Activated naive CD4-positive, alpha-beta T cell treated with Interleukin-2 at 50 U/mL for 16 hours (primary cell): ENCODE results near the gene MEIS1.
"Not testable (repeated sequence)": the region's sequence is repeated elsewhere in the genome, so short reads cannot be mapped to it uniquely, and the experiment has no call there.

Source experiments
- DNase-seq: peaks from one replicate; pipeline ENCODE4 v3.0.0-alpha.2; 2020

The MEIS1 gene

DNA sequence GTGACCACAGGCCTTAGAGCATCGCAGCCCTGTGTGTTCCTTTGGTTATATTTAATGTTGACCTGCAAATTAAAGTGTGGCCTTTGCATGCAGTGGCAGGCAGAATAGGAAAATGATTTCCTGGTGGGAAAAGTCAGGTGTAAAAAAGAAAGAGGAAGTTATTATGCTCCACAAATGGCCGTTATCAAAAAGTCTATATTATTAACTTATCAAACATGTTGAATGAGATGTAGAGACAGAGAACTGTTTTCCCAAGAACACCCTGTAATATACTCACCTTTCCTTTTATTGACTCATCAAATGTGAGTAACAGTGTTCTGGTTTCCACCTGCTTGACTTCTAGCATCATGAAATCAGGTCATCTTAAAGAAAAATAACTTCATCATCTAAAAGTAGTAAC lies 35.3 kb downstream of the MEIS1 start:
- DNase-seq = no peak

DNA sequence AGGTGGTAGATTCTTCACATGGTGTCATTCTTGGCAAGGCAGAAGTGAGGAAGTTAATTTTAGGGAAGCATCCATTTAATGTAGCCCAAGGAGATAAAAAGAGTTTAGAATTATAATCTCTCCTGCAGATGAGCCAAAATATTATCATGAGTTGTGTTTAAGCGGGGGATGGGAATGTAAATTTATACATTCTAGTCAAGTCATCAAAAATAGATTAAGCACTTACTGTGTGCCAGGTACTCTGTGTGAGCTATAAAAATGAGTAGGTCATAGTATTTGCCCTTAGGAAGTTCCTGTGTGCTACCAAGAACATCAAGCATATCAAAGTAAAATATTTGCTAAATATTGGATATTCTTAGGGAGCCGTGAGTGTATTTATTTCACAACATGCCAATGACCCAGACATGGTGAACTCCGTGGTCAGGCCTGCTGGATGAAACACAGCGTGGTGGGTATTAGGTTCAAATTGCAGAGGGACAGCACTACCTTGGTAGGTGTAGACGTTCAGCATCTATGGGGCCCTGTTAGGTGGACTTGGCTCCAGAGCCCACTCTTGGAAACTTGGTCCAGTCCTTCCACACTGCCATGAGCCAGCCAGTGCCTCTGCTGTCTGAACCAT lies 37.4 kb downstream of the MEIS1 start:
- no peak for DNase-seq

DNA sequence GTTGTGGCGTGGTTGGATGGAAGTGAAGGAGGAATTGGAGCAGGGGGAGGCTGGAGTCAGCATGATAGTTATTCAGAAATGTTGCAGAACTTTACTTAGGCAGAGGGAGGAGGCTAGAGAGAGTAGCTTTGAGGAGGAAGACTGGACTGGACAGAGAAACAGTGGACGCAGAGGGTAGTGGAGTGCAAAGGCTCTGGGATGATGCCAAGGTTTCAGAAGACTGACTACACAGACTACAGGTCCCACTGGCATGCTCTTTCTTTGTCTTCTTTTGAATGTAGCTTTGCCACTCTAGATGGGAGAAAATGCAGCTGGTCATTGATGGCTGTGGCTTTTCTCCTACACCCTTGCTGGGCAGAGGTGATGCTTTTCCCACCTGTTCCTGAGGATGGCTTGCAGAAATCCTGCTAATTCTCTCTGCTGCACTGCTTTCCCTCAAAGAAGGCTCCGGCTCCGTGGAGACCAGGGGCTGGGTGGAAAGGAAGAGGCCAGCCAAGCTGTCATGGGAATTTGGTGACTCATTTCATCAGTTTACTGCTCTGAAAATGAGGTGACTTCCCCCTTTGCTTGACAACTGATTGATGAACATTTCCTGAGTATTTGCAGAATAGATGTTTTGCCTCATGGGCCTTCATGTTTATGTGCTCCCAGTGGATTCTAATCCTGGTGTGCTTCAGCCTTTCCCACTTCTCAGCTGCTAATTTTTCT lies 42.4 kb downstream of the MEIS1 start:
- DNase-seq = no peak

DNA sequence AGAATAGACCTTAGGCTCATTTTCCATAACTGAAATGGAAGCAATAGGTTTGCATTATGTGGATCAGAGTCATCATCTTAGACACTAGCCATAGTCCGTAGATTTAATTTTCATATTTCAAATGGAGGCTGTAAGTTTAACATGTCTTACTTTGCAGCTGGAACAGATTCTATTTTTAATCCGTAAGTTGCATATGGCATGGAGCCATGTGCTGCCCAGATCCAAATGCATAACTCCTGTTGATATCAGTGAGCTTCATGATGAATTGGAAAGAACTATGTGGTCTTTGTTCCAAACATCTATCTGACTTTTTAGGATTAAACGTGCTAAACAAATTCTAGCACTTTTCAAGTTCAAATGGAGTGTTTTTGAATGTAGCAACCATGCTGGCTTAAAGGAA lies 43.4 kb downstream of the MEIS1 start:
- no peak for DNase-seq

DNA sequence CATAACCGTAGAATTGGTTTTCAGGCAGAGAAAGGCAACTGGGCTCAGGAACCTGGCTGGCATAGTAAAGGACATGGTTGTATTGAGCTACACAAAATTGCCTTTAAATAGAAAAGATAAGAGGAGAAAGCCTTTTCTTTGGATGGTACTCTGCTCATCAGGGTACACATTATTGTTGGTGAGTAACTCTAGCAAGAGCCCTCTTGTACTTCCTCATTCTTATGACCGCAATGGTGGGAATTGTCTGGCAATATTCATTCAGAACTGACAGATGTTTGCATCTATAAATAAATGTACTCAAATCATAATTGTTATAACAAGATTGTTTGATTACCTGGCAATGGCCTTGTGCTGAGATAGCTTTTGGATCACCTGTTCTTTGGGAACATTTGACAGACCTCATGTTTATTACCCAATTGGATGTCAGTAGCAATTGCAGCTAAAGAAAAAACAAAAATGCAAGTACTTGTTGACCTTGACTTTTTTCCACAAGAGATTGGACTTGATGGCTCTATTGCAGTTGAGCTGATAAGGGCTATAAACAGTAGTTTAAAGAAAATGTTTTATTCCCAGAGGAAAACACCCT lies 43.9 kb downstream of the MEIS1 start:
- DNase-seq = no peak

DNA sequence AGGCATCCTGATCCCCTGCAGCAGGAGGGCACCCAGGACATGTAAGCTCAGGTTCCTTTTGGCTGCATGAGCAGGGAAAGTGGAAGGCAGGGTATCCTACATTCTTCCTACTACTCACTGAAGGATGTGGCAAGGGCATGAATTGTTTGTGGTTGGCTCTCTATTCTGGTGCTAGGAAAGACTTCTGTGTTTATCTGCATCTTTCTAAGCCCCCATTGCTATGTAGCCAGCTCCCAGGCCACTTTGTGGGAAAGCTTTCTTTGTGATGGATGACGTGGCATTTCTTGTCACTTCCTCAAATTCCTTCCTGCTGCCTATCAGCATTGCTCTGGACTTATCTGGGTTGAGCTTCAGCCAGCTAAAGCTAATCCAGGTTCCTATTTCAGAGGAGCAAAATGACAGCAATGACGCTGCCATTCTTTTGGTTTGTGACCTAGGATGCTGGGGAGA lies 46.2 kb downstream of the MEIS1 start:
- no peak for DNase-seq

DNA sequence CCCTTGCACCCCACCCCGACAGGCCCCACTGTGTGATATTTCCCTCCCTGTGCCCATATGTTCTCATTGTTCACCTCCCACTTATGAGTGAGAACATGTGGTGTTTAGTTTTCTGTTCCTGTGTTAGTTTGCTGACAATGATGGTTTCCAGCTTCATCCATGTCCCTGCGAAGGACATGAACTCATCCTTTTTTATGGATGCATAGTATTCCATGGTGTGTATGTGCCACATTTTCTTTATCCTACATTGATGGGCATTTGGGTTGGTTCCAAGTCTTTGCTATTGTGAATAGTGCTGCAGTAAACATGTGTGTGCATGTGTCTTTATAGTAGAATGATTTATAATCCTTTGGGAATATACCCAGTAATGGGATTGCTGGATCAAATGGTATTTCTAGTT lies 50.3 kb downstream of the MEIS1 start:
- not testable (repeated sequence) for DNase-seq

DNA sequence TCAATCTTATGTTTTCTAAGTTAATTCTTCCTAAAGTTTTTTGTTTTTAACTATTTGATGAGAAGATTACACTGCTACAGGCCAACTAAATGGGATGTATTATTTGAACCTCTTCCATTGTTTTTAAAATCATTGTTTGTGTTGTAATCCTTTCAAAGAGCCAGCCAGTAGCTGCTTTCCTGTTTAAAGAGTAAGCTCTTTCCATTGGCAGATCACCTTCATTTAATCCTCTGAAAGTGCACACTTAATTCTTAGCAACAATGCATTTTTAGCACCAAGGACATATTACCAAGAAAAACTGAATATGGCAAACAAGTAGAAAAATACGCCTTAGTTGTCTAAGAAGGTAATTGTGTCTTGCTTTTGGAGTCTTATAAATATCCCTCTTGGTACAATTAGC lies 54.0 kb downstream of the MEIS1 start:
- no peak for DNase-seq

DNA sequence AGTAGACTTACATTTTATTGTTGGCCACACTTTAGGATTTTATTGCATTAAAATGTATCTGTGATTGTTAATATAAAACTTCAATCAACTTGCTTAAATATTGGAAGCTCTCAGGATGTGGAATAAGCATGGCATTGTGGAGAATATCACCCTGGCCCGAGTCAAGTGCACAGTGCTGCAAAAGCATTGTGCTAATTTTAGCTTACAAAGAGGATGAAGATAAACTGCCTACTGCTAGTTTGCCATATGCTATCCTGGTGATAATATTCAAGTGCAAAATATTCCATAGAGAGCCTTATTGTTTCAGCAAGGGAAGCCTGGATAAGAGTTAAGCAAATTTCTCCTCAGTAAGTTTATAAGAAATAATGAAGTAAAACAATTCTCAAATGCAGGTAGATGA lies 54.5 kb downstream of the MEIS1 start:
- DNase-seq = no peak

DNA sequence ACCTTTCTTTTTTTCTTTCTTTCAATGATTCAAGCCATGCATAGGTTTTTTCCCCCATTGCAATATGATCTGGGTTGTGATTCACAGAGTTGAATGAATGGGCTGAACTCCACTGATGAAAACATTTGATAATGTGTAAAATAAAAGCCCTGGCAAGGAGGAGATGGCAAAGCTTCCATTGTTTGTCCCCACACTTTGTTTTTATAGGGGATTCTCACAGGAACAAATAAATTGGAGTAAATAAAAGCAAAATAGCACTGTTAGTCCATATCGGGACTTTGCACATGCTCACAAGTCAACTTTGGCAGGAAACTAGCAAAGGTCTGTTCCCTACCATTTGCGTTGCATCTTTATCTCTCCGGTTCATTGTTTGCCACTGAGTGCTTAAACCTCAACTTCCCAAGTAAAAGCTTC lies 55.7 kb downstream of the MEIS1 start:
- no peak for DNase-seq

DNA sequence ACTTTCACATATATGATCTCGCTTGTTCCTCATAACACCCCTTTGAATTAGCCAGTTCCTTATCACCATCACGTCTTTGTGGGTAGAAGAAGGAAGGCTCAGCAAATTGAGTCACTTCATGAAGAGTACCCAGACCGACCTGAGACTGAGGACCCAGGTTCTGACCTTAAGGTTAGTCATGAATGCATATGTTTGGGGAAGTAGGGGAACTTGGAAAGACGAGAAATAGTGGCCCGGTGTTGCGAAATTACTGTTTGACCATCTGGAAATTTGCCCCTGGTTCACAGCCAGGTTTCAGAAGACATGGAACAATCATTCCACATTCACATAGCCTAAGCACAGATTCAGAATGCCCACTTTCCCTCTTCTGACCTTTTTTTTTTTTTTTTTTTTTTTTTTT lies 59.8 kb downstream of the MEIS1 start:
- no peak for DNase-seq

DNA sequence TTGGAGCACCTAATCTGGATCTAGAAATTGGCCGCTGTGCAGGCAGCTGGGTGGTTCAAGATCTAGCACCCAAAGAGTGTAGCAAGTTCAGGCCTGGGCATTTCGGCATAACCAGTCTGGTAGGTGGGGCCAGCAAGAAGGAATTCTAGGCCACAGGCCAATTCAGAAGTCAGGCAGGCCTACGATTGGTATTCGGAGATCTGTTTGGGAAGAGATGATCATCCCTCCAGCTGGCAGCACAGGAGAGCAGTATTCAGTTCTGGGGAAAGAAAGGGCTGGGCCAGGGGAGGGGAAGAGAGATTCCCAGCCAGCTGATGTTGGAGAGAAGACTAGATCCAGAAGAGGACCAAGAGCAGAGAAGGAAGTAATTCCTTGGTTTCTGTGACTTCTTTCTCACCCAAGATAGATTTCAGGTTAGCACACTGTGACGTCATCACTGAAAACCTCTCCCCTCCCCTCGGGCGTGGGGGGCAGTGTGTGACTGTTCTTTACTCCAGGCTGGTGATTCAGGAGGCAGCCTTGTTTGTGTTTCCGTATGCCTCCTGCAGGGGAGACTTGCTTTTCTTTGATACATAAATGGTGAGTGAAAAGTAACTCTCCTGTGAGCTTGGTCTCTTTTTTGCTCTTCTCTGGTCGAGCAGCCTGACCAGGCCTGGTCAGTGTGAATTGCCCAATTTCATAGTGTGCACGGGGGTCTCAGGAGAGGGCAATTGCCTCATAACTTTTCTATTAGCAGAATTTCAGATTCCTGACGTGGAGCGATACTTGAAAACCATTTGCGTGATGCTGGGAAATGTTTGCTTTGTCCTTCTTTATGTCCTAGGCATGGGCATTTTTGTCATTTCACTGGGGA lies 61.1 kb downstream of the MEIS1 start:
- no peak for DNase-seq

DNA sequence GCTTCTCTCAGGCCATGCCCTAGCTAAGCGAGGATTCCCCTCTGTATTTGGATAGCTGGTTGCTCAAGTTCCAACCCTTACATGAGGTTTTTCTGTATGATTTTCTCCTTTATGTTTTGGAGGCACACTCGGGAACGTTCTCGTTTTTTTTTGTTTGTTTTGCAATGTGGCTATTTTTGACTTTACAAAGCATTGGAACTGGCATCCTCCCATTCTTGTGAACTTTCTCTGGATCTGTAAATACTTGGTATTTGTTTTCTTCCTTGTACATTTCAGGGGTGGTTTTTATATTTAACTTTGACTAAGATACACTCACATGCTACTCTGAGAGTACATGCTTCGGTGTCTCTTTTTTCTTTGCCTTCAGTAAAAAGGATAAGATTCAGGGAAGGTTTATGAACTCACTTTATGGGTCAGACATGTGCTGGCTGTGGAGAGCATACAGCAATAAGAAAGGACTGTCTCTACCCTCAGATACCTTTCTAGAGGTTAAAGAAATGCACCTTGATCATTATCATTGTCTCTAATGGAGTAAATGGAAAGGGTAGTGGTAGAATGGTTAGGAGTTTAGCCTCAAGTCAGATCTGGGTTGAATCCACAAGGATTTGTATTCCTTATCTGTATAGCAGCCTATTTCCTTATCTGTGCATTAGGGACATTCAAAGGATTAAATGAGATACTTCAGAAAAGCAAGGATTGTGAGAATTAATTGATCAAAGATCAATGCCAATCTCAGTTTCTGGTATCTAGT lies 61.9 kb downstream of the MEIS1 start:
- DNase-seq = no peak

DNA sequence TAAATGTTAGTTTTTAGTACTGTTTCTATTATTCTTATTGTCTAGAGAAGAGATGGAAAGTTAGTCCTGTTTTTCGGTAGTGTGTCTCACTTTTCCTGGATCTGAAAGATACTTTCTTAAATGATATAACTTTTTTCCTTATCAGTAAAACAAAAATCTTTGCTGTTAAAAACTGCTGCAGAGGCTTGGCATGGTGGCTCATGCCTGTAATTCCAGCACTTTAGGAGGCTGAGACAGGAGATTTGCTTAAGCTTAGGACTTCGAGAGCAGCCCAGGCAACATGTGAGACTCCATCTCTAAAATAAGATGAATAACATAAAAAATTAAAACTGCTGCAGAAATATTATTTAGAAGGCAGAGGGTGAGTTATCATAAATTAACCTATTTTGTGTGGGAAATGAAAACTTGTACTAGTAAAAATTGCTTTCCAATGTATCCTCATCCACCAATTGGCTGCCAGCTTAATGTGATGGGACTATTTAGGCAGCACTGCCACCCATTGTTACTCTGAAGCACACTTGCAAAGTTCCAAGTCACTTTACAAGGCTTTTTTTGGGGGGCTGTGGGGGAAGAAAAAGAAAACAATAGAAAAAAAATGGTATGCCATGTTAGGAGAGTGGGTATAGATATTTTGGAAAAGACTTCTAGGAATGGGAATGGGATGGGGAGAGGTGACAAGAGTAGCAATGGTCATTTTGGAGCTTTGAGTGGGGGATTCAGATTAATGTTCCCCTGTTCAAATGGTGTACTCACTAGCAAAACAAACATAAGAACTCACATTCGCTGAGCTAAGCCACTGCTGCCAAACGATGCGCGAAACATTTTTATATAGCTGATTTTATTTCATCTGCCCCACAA lies 62.7 kb downstream of the MEIS1 start:
- no peak for DNase-seq

DNA sequence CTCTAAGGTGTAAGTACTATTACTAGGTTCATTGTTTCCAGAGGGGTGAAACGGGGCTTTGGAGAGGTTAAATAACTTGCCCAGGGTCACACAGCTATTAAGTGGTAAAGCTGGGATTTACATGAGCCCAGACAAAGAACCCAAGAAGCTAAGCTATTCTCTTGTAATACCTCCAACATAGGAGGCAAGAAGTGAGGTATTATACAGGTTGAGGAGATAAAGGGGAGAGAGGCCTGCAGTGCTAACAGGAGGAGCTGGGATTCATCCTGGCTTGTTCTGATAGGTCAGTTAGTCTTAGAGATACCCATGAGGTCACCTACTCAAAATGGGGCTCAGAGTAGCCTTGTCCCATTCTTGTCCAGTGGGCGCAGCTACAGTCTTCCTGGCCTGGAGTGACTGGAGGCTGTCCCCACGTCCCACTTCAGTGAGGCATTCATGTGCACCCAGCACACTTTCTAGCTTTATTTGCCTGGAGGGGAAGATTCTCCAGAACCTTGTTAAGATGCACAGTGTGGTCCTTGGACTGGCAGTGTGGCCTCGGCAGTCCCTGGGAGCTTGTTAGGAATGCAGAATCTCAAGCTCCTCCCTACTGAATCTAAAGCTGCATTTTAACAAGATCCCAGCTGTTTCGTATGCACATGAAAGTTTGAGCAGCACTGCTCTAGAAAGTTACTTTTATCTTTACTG lies 63.5 kb downstream of the MEIS1 start:
- no peak for DNase-seq

DNA sequence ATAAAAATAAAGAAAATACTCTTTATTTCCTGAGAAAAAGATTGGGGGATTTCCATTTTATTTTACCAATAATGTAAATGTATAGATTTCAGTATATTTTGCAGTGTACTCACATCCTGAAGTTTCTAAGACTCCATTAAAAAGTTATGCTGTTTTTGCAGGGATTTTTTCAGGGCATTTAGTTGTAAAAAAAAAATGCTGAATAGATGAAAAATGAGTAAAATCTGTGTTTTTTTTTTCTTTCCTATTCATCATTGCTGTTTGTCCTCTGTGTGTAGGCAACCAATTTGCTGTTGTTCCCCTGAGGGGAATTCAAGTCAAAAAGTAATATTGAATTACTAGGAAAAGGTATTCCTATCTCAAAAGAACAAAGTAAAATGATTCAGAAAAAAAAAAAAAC lies 66.3 kb downstream of the MEIS1 start:
- DNase-seq = no peak

DNA sequence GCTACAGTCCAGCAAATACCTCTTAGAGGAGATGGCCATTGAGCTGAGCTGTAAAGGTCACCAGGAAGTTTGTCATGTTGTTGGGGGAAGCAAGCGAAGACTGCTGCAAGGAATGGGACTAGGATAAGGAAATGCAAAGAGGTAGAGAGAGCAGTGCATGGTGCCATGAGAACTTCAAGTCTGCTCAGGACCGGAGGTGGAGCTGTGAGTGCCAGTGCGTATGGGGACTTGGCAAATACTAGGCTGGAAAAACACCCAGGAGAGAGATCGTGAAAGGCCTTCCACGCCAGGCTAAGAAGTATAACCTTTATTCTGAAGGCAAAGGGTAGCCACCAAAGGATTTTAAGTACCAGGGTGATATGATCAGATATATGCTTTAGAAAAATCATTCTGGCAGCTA lies 71.3 kb downstream of the MEIS1 start:
- no peak for DNase-seq

DNA sequence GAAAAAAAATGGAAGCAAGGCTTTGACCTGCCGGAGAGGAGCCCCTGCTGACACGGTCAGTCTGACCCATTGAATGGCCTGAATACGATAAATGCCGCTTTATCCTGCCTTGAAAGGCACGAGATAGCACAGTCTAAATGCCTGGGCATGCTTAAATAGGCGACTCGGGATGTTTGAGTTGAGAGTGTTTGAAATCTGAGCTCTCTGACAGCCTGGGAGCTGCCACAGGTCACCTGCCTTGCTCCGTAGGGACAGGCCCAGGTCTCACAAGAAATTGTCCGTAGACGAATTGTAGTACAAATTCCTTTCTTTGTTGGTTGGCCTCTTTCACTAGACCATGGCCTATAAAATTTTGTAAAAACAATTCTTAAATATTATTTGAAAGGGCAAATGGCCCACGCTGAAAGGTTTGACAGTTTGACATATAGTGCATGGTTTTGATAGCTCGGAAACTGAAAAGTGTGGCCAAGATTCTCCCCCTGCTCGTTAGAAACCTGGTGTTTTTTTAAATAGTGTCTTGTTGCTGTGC lies 72.8 kb downstream of the MEIS1 start:
- DNase-seq = no peak

DNA sequence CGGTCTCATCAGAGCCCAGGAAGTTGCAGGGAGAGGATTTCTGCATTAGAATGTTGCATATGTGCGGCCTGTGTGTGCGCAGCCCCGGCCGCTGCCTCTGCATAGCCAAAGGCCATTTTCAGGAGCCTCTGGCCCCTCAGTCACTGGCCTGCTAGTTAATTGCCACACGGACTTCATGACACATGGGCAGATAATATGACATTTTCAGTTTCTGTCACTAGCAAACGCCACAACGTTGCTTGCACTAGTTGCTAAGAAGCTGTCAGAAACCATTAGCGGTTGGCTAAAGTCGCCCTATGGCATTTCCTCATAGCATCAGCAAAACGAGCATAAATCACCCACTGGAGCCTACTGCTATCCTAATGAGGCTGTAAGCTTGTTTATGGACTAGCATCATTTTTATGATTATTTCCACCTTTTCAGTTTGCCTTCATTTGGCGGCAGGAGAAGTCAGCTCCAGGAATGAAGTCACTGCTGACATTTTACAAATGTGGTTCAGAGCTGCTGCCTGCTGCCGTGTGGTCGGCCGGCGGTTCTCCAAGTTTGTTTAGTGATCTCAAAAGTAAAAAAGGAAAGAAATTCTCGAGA lies 73.7 kb downstream of the MEIS1 start:
- DNase-seq = no peak

DNA sequence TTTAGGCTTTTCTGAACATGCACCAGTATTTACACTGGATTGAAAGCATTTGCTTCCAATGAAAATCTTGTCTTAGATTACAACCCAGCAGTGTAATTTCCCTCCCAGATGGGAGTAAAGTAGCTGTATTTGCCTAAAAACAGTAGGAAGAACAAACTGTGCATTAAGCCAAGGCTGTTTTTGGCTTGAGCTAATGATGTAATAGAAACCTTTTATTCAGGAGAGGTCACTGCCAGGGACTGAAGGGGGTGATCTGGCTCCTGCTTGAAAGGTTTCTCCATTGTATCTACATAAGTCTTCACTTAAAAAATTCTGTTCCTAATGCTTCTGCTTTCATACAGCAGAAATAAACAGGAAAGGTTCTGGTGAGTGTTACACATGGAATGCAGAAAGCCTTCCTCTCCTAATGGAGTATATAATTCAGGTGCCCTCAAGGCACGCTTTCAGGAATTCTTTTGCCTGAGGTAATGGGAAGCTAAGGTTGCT lies 74.4 kb downstream of the MEIS1 start:
- no peak for DNase-seq
